Cardiac fibroblast (primary cell): ENCODE data around the gene C10orf71.

ENCODE experiments used
- DNase-seq, 2 donors: peaks; one replicate each; pipeline versions ENCODE4 v3.0.0 to v3.0.0-alpha.2; 2010; ENCODE audit warnings: low read depth in 2 of 2
- H3K4me3 ChIP-seq, 2 donors: replicated peaks in 1 of 2; 1 replicate in 1 of 2; 2 replicates in 1 of 2; pipeline ENCODE4 v1.5.1; 2011; ENCODE audit warnings: low read depth in 2 of 2, low read length in 2 of 2, mild to moderate bottlenecking in 2 of 2, moderate library complexity in 1 of 2
- CTCF ChIP-seq: IDR thresholded peaks from one replicate; pipeline ENCODE4 v1.5.1; 2011; ENCODE audit warnings: low read depth, mild to moderate bottlenecking, low read length, inconsistent platforms

The C10orf71 gene

GRCh38 chr10:49359349-49360270 lies 60.6 kb downstream of the C10orf71 start:
- no peak for TF ChIP-seq CTCF
- peak; percentile 46 to 68 for DNase-seq
- H3K4me3 ChIP-seq, result no peak overlapping the region

- no peak overlapping the region for H3K4me3 ChIP-seq
- peak in 1 of 2 donors; percentile 33 for DNase-seq
- no peak for TF ChIP-seq CTCF
These were observed 61.6 kb downstream of the C10orf71 start for GRCh38 chr10:49360271-49361177.

GRCh38 chr10:49361178-49361554 lies 62.2 kb downstream of the C10orf71 start:
- H3K4me3 ChIP-seq, result no peak overlapping the region
- DNase-seq, result no peak
- no peak for TF ChIP-seq CTCF

- TF ChIP-seq CTCF, result no peak
- no peak overlapping the region for H3K4me3 ChIP-seq
- DNase-seq, result no peak
These were observed 63.0 kb downstream of the C10orf71 start for GRCh38 chr10:49361735-49362568.

- TF ChIP-seq CTCF, result no peak
- H3K4me3 ChIP-seq, result no peak overlapping the region
- no peak for DNase-seq
These were observed 63.8 kb downstream of the C10orf71 start for GRCh38 chr10:49362596-49363260.
